GM06990 (cell line): ENCODE results near the gene PCDHGB4.

ENCODE experiments used
- DNase-seq: peaks from one replicate; pipeline ENCODE4 v3.0.0-alpha.2; 2011; ENCODE audit not compliant: insufficient read length; ENCODE audit errors: extremely low read depth
- H3K27me3 ChIP-seq: replicated peaks from 2 replicates; pipeline ENCODE4 v1.6.0; 2011; ENCODE audit warnings: low read length; ENCODE audit not compliant: control insufficient read depth, insufficient read depth
- H3K36me3 ChIP-seq: 2 replicates; pipeline ENCODE4 v1.5.1; 2011; ENCODE audit warnings: low read length; ENCODE audit not compliant: control insufficient read depth, insufficient read depth
- H3K4me3 ChIP-seq: replicated peaks from 2 replicates; pipeline ENCODE4 v1.5.1; 2011; ENCODE audit warnings: low read depth, mild to moderate bottlenecking, control low read depth, low read length
- TF ChIP-seq, protein P1 (sequence below): IDR thresholded peaks from 2 replicates; pipeline ENCODE4 v1.5.1; 2011; ENCODE audit warnings: low read length, control low read depth, mild to moderate bottlenecking, inconsistent platforms; ENCODE audit not compliant: insufficient read depth, poor library complexity, severe bottlenecking

Gene PCDHGB4

DNA sequence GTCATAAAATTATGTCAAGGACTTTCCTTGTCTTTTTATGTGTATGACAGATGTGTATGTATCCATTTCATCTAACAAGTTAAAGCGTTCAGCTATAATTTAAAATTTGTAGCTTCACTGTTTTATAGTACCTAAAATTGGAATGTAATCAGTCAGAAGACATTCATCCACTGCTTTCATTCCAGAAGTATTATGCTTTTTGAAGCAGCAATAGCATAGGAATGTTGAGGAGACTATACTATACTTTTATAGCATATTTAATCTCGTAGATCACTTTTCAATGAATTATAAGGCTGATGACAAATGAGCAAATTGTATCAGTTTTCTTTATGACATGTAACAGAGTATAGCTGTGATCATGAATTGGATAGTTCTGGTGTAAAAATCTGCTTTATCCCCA is 49.7 kb downstream of the PCDHGB4 start:
- no peak overlapping the region for H3K4me3 ChIP-seq
- no peaks in the 10 kb centered on the region for H3K36me3 ChIP-seq
- no peaks in the 10 kb centered on the region for H3K27me3 ChIP-seq
- DNase-seq, result no peak
- TF ChIP-seq, protein P1, sequence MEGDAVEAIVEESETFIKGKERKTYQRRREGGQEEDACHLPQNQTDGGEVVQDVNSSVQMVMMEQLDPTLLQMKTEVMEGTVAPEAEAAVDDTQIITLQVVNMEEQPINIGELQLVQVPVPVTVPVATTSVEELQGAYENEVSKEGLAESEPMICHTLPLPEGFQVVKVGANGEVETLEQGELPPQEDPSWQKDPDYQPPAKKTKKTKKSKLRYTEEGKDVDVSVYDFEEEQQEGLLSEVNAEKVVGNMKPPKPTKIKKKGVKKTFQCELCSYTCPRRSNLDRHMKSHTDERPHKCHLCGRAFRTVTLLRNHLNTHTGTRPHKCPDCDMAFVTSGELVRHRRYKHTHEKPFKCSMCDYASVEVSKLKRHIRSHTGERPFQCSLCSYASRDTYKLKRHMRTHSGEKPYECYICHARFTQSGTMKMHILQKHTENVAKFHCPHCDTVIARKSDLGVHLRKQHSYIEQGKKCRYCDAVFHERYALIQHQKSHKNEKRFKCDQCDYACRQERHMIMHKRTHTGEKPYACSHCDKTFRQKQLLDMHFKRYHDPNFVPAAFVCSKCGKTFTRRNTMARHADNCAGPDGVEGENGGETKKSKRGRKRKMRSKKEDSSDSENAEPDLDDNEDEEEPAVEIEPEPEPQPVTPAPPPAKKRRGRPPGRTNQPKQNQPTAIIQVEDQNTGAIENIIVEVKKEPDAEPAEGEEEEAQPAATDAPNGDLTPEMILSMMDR, result no peak

DNA sequence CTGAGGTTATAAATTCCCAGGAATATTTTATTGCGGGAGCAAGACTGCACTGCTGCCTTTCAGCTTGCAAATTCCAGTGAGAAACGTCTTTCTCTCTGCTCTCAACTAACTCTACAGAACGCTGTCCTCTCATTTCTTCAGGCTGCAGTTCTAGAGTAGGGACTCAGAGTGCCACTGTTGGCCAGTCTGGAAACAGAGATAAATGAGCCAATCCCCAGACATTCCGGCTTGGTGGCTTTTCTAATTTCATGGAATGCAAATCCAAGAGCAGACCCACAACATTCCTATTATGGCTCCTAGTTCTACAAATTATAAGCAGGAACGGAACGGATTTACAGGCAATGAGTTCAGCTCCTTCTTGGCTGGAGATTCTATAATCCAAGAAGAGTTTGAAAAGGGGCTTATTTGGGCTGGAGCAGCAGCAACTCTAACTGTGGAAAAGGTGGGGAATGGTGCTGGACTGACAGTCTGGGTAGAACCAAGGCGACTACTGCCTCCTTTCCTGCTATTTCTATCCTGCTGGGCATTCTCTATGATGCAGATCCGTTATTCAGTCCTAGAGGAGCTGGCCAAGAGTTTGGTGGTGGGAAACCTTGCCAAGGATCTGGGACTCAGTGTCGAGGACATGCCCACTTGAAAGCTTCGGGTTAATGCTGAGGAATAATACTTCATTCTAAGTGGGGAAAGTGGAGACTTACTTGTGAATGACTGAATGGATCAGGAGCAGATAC is 52.1 kb downstream of the PCDHGB4 start:
- H3K4me3 ChIP-seq, result no peak overlapping the region
- H3K36me3 ChIP-seq, result no peaks in the 10 kb centered on the region
- TF ChIP-seq, protein P1, result no peak
- no peaks in the 10 kb centered on the region for H3K27me3 ChIP-seq
- DNase-seq, result no peak
